Adrenal gland (tissue), 5 donors: ENCODE data around the gene PAX7.

Experiments used
- CTCF ChIP-seq, 6 experiments: fragments of 450-650 bp in 4 of 6; fragments of 200-600 bp in 2 of 6; sonication (generic) in 1 of 6; IDR thresholded peaks; 1 replicate in 5 of 6; 2 replicates in 1 of 6; pipeline versions ENCODE4 v1.5.1 to v1.8.0; 2016 to 2021; ENCODE audit warnings: antibody characterized with exemption in 6 of 6, mild to moderate bottlenecking in 2 of 6, moderate library complexity in 1 of 6
- POLR2A ChIP-seq, 2 donors: fragments of 450-650 bp; IDR thresholded peaks; one replicate each; pipeline ENCODE4 v1.6.1; 2017; ENCODE audit warnings: antibody characterized with exemption in 2 of 2, mild to moderate bottlenecking in 2 of 2, moderate library complexity in 1 of 2
- donor health status: DM: no; HTN: no; CAD: no.

DNA sequence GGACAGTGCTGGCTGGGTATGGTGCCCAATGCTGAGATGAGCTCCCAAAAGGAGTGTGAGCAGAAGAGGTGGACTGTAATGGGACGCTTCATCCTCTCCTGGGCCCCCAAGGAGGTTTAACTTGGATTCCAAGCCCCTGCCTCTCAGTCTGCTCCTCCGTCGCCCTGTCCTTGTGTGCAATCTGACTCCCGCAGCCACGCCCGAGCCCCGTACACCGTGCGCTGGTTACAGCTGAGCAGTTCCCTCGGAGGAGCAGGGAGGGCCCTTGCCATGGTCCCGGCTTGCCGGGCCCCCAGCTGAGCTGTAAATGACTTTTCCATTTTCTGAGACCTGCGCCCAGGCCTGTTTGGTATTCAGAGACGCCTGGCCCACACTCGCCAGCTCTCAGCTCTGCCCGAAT is 53.7 kb downstream of the PAX7 start:
- no peak for TF ChIP-seq CTCF (IDR thresholded peaks at IDR 0.05)
- no peak for TF ChIP-seq POLR2A (IDR thresholded peaks at IDR 0.05)
